SK-N-SH treated with all-trans-retinoic acid at 6 μM for 48 hours (cell line): ENCODE data around the gene WIPF1.

ENCODE experiments used
- GLIS3 ChIP-seq: fragments of 250-450 bp; sonication (Bioruptor Pico); IDR thresholded peaks from 2 replicates; pipeline ENCODE4 v1.5.0; 2020; ENCODE audit warnings: mild to moderate bottlenecking, moderate library complexity
- SNAI2 ChIP-seq: fragments of 250-450 bp; sonication (Bioruptor Pico); IDR thresholded peaks from 2 replicates; pipeline ENCODE4 v1.5.0; 2020; ENCODE audit warnings: mild to moderate bottlenecking, moderate library complexity
- TCF4 ChIP-seq: fragments of 250-450 bp; sonication (Bioruptor Pico); IDR thresholded peaks from 2 replicates; pipeline ENCODE4 v1.8.0; 2021; ENCODE audit warnings: mild to moderate bottlenecking, moderate library complexity, borderline replicate concordance
- ZFP3 ChIP-seq: fragments of 250-450 bp; sonication (Bioruptor Pico); IDR thresholded peaks from 2 replicates; pipeline ENCODE4 v1.5.0; 2020; ENCODE audit warnings: mild to moderate bottlenecking, moderate library complexity
- ZFP30 ChIP-seq: fragments of 450-650 bp; formaldehyde crosslinking; IDR thresholded peaks from 2 replicates; pipeline ENCODE4 v1.5.0; 2022; ENCODE audit warnings: mild to moderate bottlenecking, moderate library complexity
- ZNF8 ChIP-seq: fragments of 450-650 bp; formaldehyde crosslinking; IDR thresholded peaks from 2 replicates; pipeline ENCODE4 v1.5.0; 2020; ENCODE audit warnings: mild to moderate bottlenecking, moderate library complexity
- TF ChIP-seq, protein P1 (sequence below): fragments of 250-450 bp; sonication (Bioruptor Pico); IDR thresholded peaks from 2 replicates; pipeline ENCODE4 v1.8.0; 2021; ENCODE audit warnings: low read depth, mild to moderate bottlenecking, moderate library complexity, borderline replicate concordance
- TF ChIP-seq, protein P2 (sequence below): fragments of 250-450 bp; sonication (Bioruptor Pico); IDR thresholded peaks from 2 replicates; pipeline ENCODE4 v1.5.1; 2021; ENCODE audit warnings: mild to moderate bottlenecking, moderate library complexity
- TF ChIP-seq, protein P3 (sequence below): fragments of 250-450 bp; sonication (Bioruptor Pico); IDR thresholded peaks from 2 replicates; pipeline ENCODE4 v1.8.0; 2020; ENCODE audit warnings: mild to moderate bottlenecking, moderate library complexity, borderline replicate concordance
- TF ChIP-seq, protein P4 (sequence below): fragments of 250-450 bp; sonication (Bioruptor Pico); IDR thresholded peaks from 2 replicates; pipeline ENCODE4 v1.5.1; 2020; ENCODE audit warnings: low read depth, mild to moderate bottlenecking, moderate library complexity

DNA sequence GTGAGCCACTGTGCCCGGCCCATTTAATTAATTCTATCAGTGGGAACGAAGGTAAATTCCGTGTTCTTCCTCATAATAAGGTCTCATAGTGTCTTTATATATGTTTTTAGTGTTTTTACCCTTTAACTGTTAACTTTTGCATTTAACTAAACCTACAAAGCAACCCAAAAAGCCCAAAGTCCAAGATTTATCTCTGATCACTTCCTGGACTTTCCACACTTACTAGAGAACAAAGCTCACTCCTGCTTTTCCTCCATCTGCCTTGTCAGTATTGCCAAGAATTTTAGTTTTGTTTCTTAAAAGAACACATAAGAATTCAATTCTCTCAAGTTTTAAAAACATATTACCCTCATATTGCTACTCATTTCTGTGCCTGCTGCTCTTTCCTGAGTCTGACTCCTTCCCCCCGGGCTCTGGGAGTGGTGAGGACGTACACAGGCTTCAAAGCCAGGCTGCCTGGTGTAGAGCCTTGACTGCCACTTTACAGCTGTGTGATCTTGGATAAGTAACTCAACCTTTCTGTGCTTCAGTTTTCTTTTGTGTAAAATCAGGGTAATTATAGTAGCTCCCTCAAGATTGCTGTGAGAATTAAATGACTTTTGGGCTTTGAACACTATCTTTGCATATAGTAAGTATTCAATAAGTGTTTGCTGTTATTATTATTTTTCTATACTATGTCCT is 85.9 kb downstream of the WIPF1 start:
- TF ChIP-seq SNAI2 (CRISPR knock-in tag): no peak
- TF ChIP-seq, protein P1, sequence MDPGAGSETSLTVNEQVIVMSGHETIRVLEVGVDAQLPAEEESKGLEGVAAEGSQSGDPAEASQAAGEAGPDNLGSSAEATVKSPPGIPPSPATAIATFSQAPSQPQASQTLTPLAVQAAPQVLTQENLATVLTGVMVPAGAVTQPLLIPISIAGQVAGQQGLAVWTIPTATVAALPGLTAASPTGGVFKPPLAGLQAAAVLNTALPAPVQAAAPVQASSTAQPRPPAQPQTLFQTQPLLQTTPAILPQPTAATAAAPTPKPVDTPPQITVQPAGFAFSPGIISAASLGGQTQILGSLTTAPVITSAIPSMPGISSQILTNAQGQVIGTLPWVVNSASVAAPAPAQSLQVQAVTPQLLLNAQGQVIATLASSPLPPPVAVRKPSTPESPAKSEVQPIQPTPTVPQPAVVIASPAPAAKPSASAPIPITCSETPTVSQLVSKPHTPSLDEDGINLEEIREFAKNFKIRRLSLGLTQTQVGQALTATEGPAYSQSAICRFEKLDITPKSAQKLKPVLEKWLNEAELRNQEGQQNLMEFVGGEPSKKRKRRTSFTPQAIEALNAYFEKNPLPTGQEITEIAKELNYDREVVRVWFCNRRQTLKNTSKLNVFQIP (CRISPR knock-in tag): no peak
- TF ChIP-seq, protein P2, sequence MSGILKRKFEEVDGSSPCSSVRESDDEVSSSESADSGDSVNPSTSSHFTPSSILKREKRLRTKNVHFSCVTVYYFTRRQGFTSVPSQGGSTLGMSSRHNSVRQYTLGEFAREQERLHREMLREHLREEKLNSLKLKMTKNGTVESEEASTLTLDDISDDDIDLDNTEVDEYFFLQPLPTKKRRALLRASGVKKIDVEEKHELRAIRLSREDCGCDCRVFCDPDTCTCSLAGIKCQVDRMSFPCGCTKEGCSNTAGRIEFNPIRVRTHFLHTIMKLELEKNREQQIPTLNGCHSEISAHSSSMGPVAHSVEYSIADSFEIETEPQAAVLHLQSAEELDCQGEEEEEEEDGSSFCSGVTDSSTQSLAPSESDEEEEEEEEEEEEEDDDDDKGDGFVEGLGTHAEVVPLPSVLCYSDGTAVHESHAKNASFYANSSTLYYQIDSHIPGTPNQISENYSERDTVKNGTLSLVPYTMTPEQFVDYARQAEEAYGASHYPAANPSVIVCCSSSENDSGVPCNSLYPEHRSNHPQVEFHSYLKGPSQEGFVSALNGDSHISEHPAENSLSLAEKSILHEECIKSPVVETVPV (CRISPR knock-in tag): no peak
- no peak for TF ChIP-seq ZFP3 (CRISPR knock-in tag)
- TF ChIP-seq, protein P3, sequence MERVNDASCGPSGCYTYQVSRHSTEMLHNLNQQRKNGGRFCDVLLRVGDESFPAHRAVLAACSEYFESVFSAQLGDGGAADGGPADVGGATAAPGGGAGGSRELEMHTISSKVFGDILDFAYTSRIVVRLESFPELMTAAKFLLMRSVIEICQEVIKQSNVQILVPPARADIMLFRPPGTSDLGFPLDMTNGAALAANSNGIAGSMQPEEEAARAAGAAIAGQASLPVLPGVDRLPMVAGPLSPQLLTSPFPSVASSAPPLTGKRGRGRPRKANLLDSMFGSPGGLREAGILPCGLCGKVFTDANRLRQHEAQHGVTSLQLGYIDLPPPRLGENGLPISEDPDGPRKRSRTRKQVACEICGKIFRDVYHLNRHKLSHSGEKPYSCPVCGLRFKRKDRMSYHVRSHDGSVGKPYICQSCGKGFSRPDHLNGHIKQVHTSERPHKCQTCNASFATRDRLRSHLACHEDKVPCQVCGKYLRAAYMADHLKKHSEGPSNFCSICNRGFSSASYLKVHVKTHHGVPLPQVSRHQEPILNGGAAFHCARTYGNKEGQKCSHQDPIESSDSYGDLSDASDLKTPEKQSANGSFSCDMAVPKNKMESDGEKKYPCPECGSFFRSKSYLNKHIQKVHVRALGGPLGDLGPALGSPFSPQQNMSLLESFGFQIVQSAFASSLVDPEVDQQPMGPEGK (CRISPR knock-in tag): no peak
- TF ChIP-seq, protein P4, sequence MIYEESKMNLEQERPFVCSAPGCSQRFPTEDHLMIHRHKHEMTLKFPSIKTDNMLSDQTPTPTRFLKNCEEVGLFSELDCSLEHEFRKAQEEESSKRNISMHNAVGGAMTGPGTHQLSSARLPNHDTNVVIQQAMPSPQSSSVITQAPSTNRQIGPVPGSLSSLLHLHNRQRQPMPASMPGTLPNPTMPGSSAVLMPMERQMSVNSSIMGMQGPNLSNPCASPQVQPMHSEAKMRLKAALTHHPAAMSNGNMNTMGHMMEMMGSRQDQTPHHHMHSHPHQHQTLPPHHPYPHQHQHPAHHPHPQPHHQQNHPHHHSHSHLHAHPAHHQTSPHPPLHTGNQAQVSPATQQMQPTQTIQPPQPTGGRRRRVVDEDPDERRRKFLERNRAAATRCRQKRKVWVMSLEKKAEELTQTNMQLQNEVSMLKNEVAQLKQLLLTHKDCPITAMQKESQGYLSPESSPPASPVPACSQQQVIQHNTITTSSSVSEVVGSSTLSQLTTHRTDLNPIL (CRISPR knock-in tag): no peak
- TF ChIP-seq ZNF8 (CRISPR knock-in tag): no peak
- no peak for TF ChIP-seq ZFP30 (CRISPR knock-in tag)
- no peak for TF ChIP-seq GLIS3 (CRISPR knock-in tag)
- TF ChIP-seq TCF4 (CRISPR knock-in tag): no peak
